HepG2 (cell line): ENCODE results near the gene PLEKHG2. TPM values are rescaled to one million over a fixed set of nuclear protein-coding genes. Genes with fewer than 3 reads are reported as not detected.

ENCODE experiments used
- ATAC-seq: fragments of 200-7000 bp; cut with Tn5 transposase; 3 replicates; pipeline ENCODE4 v1.9.1; 2020; ENCODE audit warnings: mild to moderate bottlenecking, moderate library complexity
- BruUV-seq: library from RNA; stranded (reverse); fragments of 400-500 nt; replicated peaks from 2 replicates; lab custom pipeline; 2021; lab: Mats Ljungman, UMichigan
- CTCF ChIA-PET: fragments of 300-600 bp; formaldehyde crosslinking; extraction: SDS; loops from one replicate; lab custom pipeline; 2021; ENCODE audit warnings: low total read pairs, inconsistent platforms, low intra/inter-chr PET ratio; lab: Yijun Ruan, JAX
- POLR2A ChIA-PET: fragments of 350-600 bp; sonication (Branson Sonifier 250); formaldehyde crosslinking; loops from one replicate; lab custom pipeline; 2020; ENCODE audit warnings: antibody characterized with exemption, inconsistent platforms; lab: Yijun Ruan, JAX
- DNase-seq: peaks from one replicate; pipeline ENCODE4 v3.0.0-alpha.2; 2015; ENCODE audit warnings: low spot score
- FAIRE-seq: peaks from 3 replicates; lab custom pipeline; 2011; peaks lifted over from hg19 to GRCh38; lab: Jason Lieb, UNC
- H2AFZ ChIP-seq: one replicate; pipeline ENCODE4 v1.6.1; 2011; ENCODE audit warnings: low read length, inconsistent platforms
- H3K27ac ChIP-seq: fragments of 300-600 bp; 3 replicates; pipeline ENCODE4 v1.8.0; 2011; ENCODE audit warnings: mixed run types, mild to moderate bottlenecking, mixed read lengths, low read length, inconsistent platforms; ENCODE audit not compliant: insufficient read depth; ENCODE audit errors: extremely low read length
- H3K27me3 ChIP-seq, 2 experiments: fragments of 200-600 bp in 1 of 2; 2 replicates in 1 of 2; 3 replicates in 1 of 2; pipeline versions ENCODE4 v1.6.0 to v1.8.0; 2011; ENCODE audit warnings: low read length in 2 of 2, mild to moderate bottlenecking in 2 of 2, moderate library complexity in 2 of 2, inconsistent platforms in 1 of 2; ENCODE audit not compliant: insufficient read depth in 2 of 2, control insufficient read depth in 1 of 2
- H3K36me3 ChIP-seq, 2 experiments: fragments of 200-600 bp in 1 of 2; replicated peaks in 1 of 2; 2 replicates in 1 of 2; 3 replicates in 1 of 2; pipeline versions ENCODE4 v1.5.1 to v1.8.0; 2011; ENCODE audit warnings: low read length in 2 of 2, inconsistent platforms in 1 of 2; ENCODE audit not compliant: insufficient read depth in 2 of 2, control insufficient read depth in 1 of 2
- H3K4me1 ChIP-seq: 2 replicates; pipeline ENCODE4 v1.5.1; 2012; ENCODE audit warnings: low read length, inconsistent platforms; ENCODE audit not compliant: insufficient read depth
- H3K4me2 ChIP-seq: 2 replicates; pipeline ENCODE4 v1.6.0; 2011; ENCODE audit warnings: low read depth, low read length, inconsistent platforms
- H3K4me3 ChIP-seq, 3 experiments: fragments of 200-600 bp in 1 of 3; sonication (generic), shearing (Covaris generic) in 1 of 3; replicated peaks in 1 of 3; 2 replicates each; pipeline ENCODE4 v1.5.1; 2011 to 2016; ENCODE audit warnings: low read length in 3 of 3, inconsistent platforms in 2 of 3, low read depth in 2 of 3, mild to moderate bottlenecking in 2 of 3, control low read depth in 1 of 3, mixed read lengths in 1 of 3; ENCODE audit not compliant: insufficient read depth in 1 of 3
- H3K79me2 ChIP-seq: one replicate; pipeline ENCODE4 v1.6.1; 2011; ENCODE audit warnings: low read length, inconsistent platforms; ENCODE audit not compliant: insufficient read depth
- H3K9ac ChIP-seq: 2 replicates; pipeline ENCODE4 v1.6.0; 2011; ENCODE audit warnings: mild to moderate bottlenecking, low read depth, low read length, inconsistent platforms; ENCODE audit not compliant: insufficient read depth
- H3K9me3 ChIP-seq: 2 replicates; pipeline ENCODE4 v1.5.1; 2012; ENCODE audit warnings: mild to moderate bottlenecking, low read length
- H4K20me1 ChIP-seq: 2 replicates; pipeline ENCODE4 v1.6.0; 2011; ENCODE audit warnings: inconsistent platforms, mild to moderate bottlenecking, low read length, moderate library complexity; ENCODE audit not compliant: insufficient read depth
- E2F1 ChIP-seq: sonication (generic); formaldehyde crosslinking; IDR thresholded peaks from 2 replicates; pipeline ENCODE4 v1.5.0; 2020; ENCODE audit warnings: missing genetic modification reagents
- HHEX ChIP-seq: IDR thresholded peaks from 2 replicates; pipeline ENCODE4 v1.6.1; 2016; ENCODE audit warnings: control low read depth
- MAX ChIP-seq: IDR thresholded peaks from 2 replicates; pipeline ENCODE4 v1.6.1; 2012; ENCODE audit warnings: inconsistent platforms
- PAF1 ChIP-seq: IDR thresholded peaks from 2 replicates; pipeline ENCODE4 v1.6.1; 2016; ENCODE audit warnings: missing genetic modification reagents, missing compliant biosample characterization
- SNAPC2 ChIP-seq: sonication (generic); formaldehyde crosslinking; IDR thresholded peaks from 2 replicates; pipeline ENCODE4 v1.8.1; 2022; ENCODE audit warnings: mild to moderate bottlenecking, missing genetic modification reagents
- ZNF253 ChIP-seq: sonication (generic); formaldehyde crosslinking; IDR thresholded peaks from 2 replicates; pipeline ENCODE4 v1.8.0; 2022; ENCODE audit warnings: mild to moderate bottlenecking, missing genetic modification reagents, borderline replicate concordance
- ZNF337 ChIP-seq: sonication (generic); formaldehyde crosslinking; IDR thresholded peaks from 2 replicates; pipeline ENCODE4 v1.5.1; 2020; ENCODE audit warnings: missing genetic modification reagents, low read depth, mild to moderate bottlenecking, borderline replicate concordance
- ZNF33A ChIP-seq: sonication (generic); formaldehyde crosslinking; IDR thresholded peaks from 2 replicates; pipeline ENCODE4 v1.5.1; 2020; ENCODE audit warnings: missing genetic modification reagents, mild to moderate bottlenecking, moderate library complexity, borderline replicate concordance
- ZNF510 ChIP-seq: sonication (generic); formaldehyde crosslinking; IDR thresholded peaks from 2 replicates; pipeline ENCODE4 v1.4.0; 2020; ENCODE audit warnings: low read depth, mild to moderate bottlenecking, missing genetic modification reagents
- ZNF878 ChIP-seq: sonication (generic); formaldehyde crosslinking; IDR thresholded peaks from 2 replicates; pipeline ENCODE4 v1.8.1; 2023; ENCODE audit warnings: mild to moderate bottlenecking, missing genetic modification reagents, moderate library complexity
- WGBS: methylation state at CpG from one replicate; pipeline ENCODE4 v1.1.6; 2017; ENCODE audit warnings: low lambda C conversion rate; 5-methylcytosine and 5-hydroxymethylcytosine counted together
- in situ Hi-C: cut with HindIII; loops from 2 replicates; pipeline ENCODE4 v1.10.0; 2017; ENCODE audit warnings: low pct_unique_long_range_greater_than_20kb; ENCODE audit not compliant: extremely low pct_ligation_motif_present
- intact Hi-C: fragments of 100-400 bp; cut with micrococcal nuclease; formaldehyde crosslinking; loops from one replicate; pipeline ENCODE4 v1.10.0; 2022; ENCODE audit not compliant: unreplicated experiment
- polyA plus RNA-seq, 8 experiments: library from polyadenylated mRNA; depleted of rRNA in 3 of 8; stranded (reverse) in 7 of 8; unstranded in 1 of 8; fragments of >200 nt; fragmentation: Illumina TruSeq in 4 of 8; extraction: Trizol in 4 of 8; gene quantifications; 2 replicates each; pipeline versions ENCODE4 v1.2.1 to v1.2.3, GENCODE V29; 2011 to 2016; ENCODE audit warnings: low read depth in 4 of 8, missing spikeins in 1 of 8, mixed read lengths in 1 of 8; ENCODE audit not compliant: insufficient read depth in 1 of 8
- total RNA-seq, 5 experiments: library from RNA; depleted of rRNA; stranded (reverse); fragments of >200 nt; fragmentation: Illumina TruSeq; extraction: Trizol; gene quantifications; 2 replicates each; pipeline ENCODE4 v1.2.3, GENCODE V29; 2016; ENCODE audit warnings: low read depth in 1 of 5
- TF ChIP-seq, protein P1 (sequence below): sonication (generic); formaldehyde crosslinking; IDR thresholded peaks from 2 replicates; pipeline ENCODE4 v1.4.0; 2020; ENCODE audit warnings: missing genetic modification reagents
- TF ChIP-seq, protein P2 (sequence below): sonication (generic); formaldehyde crosslinking; IDR thresholded peaks from 2 replicates; pipeline ENCODE4 v1.8.1; 2023; ENCODE audit warnings: missing genetic modification reagents, mild to moderate bottlenecking, borderline replicate concordance

The PLEKHG2 gene
- total and polyA plus RNA-seq, 2 of the 13 experiments (the other 11 are each of a cell fraction or from before 2014, with no cell fraction given) = 3.6 to 6.8 TPM

GRCh38 chr19:39372047-39372802 is 40.2 kb upstream of the PLEKHG2 start:
- TF ChIP-seq E2F1 (CRISPR knock-in tag) (no peak), ZNF337 (CRISPR knock-in tag) (no peak), ZNF33A (CRISPR knock-in tag) (no peak), ZNF510 (CRISPR knock-in tag) (no peak), ZNF253 (no peak), HHEX (CRISPR knock-in tag) (no peak), ZNF878 (no peak), MAX (no peak), PAF1 (no peak), SNAPC2 (CRISPR knock-in tag) (no peak)
- TF ChIP-seq, protein P1, sequence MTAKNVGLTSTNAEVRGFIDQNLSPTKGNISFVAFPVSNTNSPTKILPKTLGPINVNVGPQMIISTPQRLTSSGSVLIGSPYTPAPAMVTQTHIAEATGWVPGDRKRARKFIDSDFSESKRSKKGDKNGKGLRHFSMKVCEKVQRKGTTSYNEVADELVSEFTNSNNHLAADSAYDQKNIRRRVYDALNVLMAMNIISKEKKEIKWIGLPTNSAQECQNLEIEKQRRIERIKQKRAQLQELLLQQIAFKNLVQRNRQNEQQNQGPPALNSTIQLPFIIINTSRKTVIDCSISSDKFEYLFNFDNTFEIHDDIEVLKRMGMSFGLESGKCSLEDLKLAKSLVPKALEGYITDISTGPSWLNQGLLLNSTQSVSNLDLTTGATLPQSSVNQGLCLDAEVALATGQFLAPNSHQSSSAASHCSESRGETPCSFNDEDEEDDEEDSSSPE (CRISPR knock-in tag) = no peak
- TF ChIP-seq, protein P2, sequence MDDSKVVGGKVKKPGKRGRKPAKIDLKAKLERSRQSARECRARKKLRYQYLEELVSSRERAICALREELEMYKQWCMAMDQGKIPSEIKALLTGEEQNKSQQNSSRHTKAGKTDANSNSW (CRISPR knock-in tag) = no peak
- no peak for ATAC-seq
- H3K9me3 ChIP-seq = no peaks in the 10 kb centered on the region
- H3K4me3 ChIP-seq = no peak overlapping the region
- CTCF ChIA-PET = no interaction called here
- H3K79me2 ChIP-seq = no peaks in the 10 kb centered on the region
- intact Hi-C loops = no loop called here
- DNase-seq = no peak
- no peak overlapping the region for H3K27ac ChIP-seq
- BruUV-seq = no TSS peak
- peaks cover 37 to 80% of the 10 kb centered on the region in 2 experiments for H3K36me3 ChIP-seq
- H3K4me1 ChIP-seq = peaks cover 6% of the 10 kb centered on the region
- WGBS = 93% methylated on average over 8 of the region's 8 CpGs
- H3K9ac ChIP-seq = no peak overlapping the region
- H2AFZ ChIP-seq = no peak overlapping the region
- POLR2A ChIA-PET = no interaction called here
- no peaks in the 10 kb centered on the region for H4K20me1 ChIP-seq
- in situ Hi-C loops = no loop called here
- FAIRE-seq = no peak
- no peak overlapping the region for H3K4me2 ChIP-seq
- no peaks in the 10 kb centered on the region for H3K27me3 ChIP-seq
